HEK293 (cell line): Measurements from ENCODE around the gene PRSS22.

ENCODE experiments used
- CTCF ChIA-PET: fragments of 350-600 bp; formaldehyde crosslinking; extraction: SDS; loops from one replicate; lab custom pipeline; 2021; ENCODE audit warnings: antibody characterized with exemption; lab: Yijun Ruan, JAX
- POLR2A ChIA-PET: fragments of 300-600 bp; formaldehyde crosslinking; extraction: SDS; loops from one replicate; lab custom pipeline; 2020; ENCODE audit warnings: antibody characterized with exemption, inconsistent platforms; lab: Yijun Ruan, JAX
- H3K27ac ChIP-seq: fragments of 200-500 bp; sonication (Bioruptor generic); 2 replicates; pipeline ENCODE4 v1.5.1; 2014; ENCODE audit warnings: low read depth, low read length, control low read depth, inconsistent platforms; ENCODE audit errors: extremely low read depth
- H3K36me3 ChIP-seq, 2 experiments: fragments of 200-500 bp in 1 of 2; sonication (Bioruptor generic) in 1 of 2; 1 replicate in 1 of 2; 2 replicates in 1 of 2; pipeline ENCODE4 v1.5.1; 2014 to 2017; ENCODE audit warnings: inconsistent platforms in 2 of 2, low read length in 2 of 2; ENCODE audit not compliant: control insufficient read depth in 2 of 2, insufficient read depth in 1 of 2
- H3K4me1 ChIP-seq: fragments of 200-500 bp; sonication (Bioruptor generic); 2 replicates; pipeline ENCODE4 v1.5.1; 2014; ENCODE audit warnings: mild to moderate bottlenecking, low read length, inconsistent platforms; ENCODE audit not compliant: control insufficient read depth, insufficient read depth
- H3K4me3 ChIP-seq: 2 replicates; pipeline ENCODE4 v1.5.1; 2011; ENCODE audit warnings: low read depth, mild to moderate bottlenecking, control low read depth, low read length, moderate library complexity
- H3K9me3 ChIP-seq: fragments of 200-500 bp; sonication (Bioruptor generic); 2 replicates; pipeline ENCODE4 v1.5.1; 2014; ENCODE audit warnings: low read depth, low read length, inconsistent platforms; ENCODE audit not compliant: control insufficient read depth, insufficient read depth
- ATF2 ChIP-seq: fragments of 450-650 bp; formaldehyde crosslinking; IDR thresholded peaks from 2 replicates; pipeline ENCODE4 v1.5.1; 2016; ENCODE audit warnings: missing biosample characterization, missing genetic modification characterization, low read depth
- KLF1 ChIP-seq: fragments of 450-650 bp; formaldehyde crosslinking; IDR thresholded peaks from 2 replicates; pipeline ENCODE4 v1.5.1; 2016; ENCODE audit warnings: missing biosample characterization, missing genetic modification characterization
- KLF10 ChIP-seq: fragments of 450-650 bp; IDR thresholded peaks from 2 replicates; pipeline ENCODE4 v1.5.1; 2018; ENCODE audit warnings: missing biosample characterization, mild to moderate bottlenecking, missing genetic modification characterization
- KLF16 ChIP-seq: fragments of 450-650 bp; formaldehyde crosslinking; IDR thresholded peaks from 2 replicates; pipeline ENCODE4 v1.5.1; 2017; ENCODE audit warnings: missing biosample characterization, missing genetic modification characterization
- KLF17 ChIP-seq: fragments of 450-650 bp; formaldehyde crosslinking; IDR thresholded peaks from 2 replicates; pipeline ENCODE4 v1.5.1; 2016; ENCODE audit warnings: missing biosample characterization, missing genetic modification characterization
- KLF8 ChIP-seq: fragments of 450-650 bp; formaldehyde crosslinking; IDR thresholded peaks from 2 replicates; pipeline ENCODE4 v1.5.1; 2016; ENCODE audit warnings: missing biosample characterization, missing genetic modification characterization
- OSR2 ChIP-seq: fragments of 450-650 bp; formaldehyde crosslinking; IDR thresholded peaks from 2 replicates; pipeline ENCODE4 v1.5.1; 2016; ENCODE audit warnings: missing biosample characterization, missing genetic modification characterization
- OVOL3 ChIP-seq: fragments of 450-650 bp; formaldehyde crosslinking; IDR thresholded peaks from 2 replicates; pipeline ENCODE4 v1.5.1; 2016; ENCODE audit warnings: missing biosample characterization, missing genetic modification characterization
- PATZ1 ChIP-seq: fragments of 450-650 bp; formaldehyde crosslinking; IDR thresholded peaks from 2 replicates; pipeline ENCODE4 v1.5.1; 2016; ENCODE audit warnings: missing biosample characterization, missing genetic modification characterization
- PRDM10 ChIP-seq: fragments of 450-650 bp; formaldehyde crosslinking; IDR thresholded peaks from 2 replicates; pipeline ENCODE4 v1.5.1; 2016; ENCODE audit warnings: missing biosample characterization, missing genetic modification characterization
- SP7 ChIP-seq: fragments of 450-650 bp; formaldehyde crosslinking; IDR thresholded peaks from 2 replicates; pipeline ENCODE4 v1.5.1; 2016; ENCODE audit warnings: missing biosample characterization, missing genetic modification characterization
- ZIC2 ChIP-seq: fragments of 450-650 bp; formaldehyde crosslinking; IDR thresholded peaks from 2 replicates; pipeline ENCODE4 v1.5.1; 2016; ENCODE audit warnings: missing biosample characterization, missing genetic modification characterization
- ZNF114 ChIP-seq: fragments of 450-650 bp; formaldehyde crosslinking; IDR thresholded peaks from 2 replicates; pipeline ENCODE4 v1.5.0; 2017; ENCODE audit warnings: missing biosample characterization, missing genetic modification characterization
- ZNF138 ChIP-seq: fragments of 450-650 bp; formaldehyde crosslinking; IDR thresholded peaks from 2 replicates; pipeline ENCODE4 v1.5.1; 2016; ENCODE audit warnings: missing biosample characterization, missing genetic modification characterization, borderline replicate concordance
- ZNF211 ChIP-seq: fragments of 450-650 bp; formaldehyde crosslinking; IDR thresholded peaks from 2 replicates; pipeline ENCODE4 v1.5.1; 2016; ENCODE audit warnings: low read depth, missing biosample characterization, missing genetic modification characterization
- ZNF362 ChIP-seq: fragments of 450-650 bp; formaldehyde crosslinking; IDR thresholded peaks from 2 replicates; pipeline ENCODE4 v1.5.1; 2016; ENCODE audit warnings: missing biosample characterization, missing genetic modification characterization
- ZNF391 ChIP-seq: fragments of 450-650 bp; formaldehyde crosslinking; IDR thresholded peaks from 2 replicates; pipeline ENCODE4 v1.5.1; 2016; ENCODE audit warnings: low read depth, missing biosample characterization, missing genetic modification characterization, borderline replicate concordance
- ZNF544 ChIP-seq: fragments of 450-650 bp; formaldehyde crosslinking; IDR thresholded peaks from 2 replicates; pipeline ENCODE4 v1.5.0; 2017; ENCODE audit warnings: missing biosample characterization, missing genetic modification characterization
- ZNF600 ChIP-seq: fragments of 450-650 bp; formaldehyde crosslinking; IDR thresholded peaks from 2 replicates; pipeline ENCODE4 v1.5.1; 2016; ENCODE audit warnings: missing biosample characterization, missing genetic modification characterization
- ZNF843 ChIP-seq: fragments of 450-650 bp; formaldehyde crosslinking; IDR thresholded peaks from 2 replicates; pipeline ENCODE4 v1.5.1; 2016; ENCODE audit warnings: missing biosample characterization, missing genetic modification characterization
- ZSCAN5A ChIP-seq: fragments of 450-650 bp; formaldehyde crosslinking; IDR thresholded peaks from 2 replicates; pipeline ENCODE4 v1.5.1; 2016; ENCODE audit warnings: missing biosample characterization, missing genetic modification characterization
- ZXDB ChIP-seq: fragments of 450-650 bp; formaldehyde crosslinking; IDR thresholded peaks from 2 replicates; pipeline ENCODE4 v1.5.1; 2016; ENCODE audit warnings: missing biosample characterization, missing genetic modification characterization
- TF ChIP-seq, protein P1 (sequence below): sonication (generic); formaldehyde crosslinking; IDR thresholded peaks from 2 replicates; pipeline ENCODE4 v1.8.1; 2022; ENCODE audit warnings: mild to moderate bottlenecking, moderate library complexity, missing genetic modification reagents

PRSS22 gene

DNA sequence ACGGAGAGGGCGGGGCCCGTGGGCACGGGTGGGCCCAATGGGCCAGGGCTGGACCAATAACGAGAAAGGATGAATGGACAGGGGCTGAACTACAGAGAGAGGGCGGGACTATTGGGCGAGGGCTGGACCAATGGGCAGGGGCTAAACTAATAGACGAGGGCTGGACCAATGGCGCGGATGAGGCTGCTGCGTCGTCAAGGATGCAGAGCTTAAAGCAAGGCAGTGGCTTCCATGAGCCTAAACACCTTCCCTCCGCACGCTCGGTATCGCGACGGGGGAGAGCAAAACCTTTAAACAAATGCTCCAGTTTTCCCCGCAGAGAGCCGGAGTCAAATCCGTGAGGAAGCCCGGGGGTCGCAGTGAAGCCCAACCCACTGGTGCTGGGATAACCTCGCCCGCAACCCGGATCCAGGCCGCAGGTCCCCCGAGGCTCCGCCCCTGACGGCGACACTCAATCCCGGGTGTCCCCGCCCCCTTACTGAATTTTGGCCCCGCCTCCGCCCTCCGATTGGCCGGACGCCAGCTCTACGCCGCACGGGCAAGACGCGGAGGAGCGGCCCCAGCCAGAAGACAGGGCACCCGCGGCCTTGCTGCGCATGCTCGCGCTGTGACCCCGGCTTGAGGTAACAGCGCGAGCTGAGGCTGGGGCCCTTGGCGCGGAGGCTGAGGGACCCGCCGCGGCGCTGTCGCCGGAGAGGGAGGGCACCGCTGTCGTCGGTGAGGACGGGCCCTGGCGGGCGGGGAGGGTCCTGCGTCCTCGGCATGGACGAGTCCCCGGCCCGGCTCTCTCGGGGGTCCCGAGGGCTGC, 24.9 kb upstream of the PRSS22 start, which contains the start of gene FLYWCH2:
Gene FLYWCH2, plus strand, starts transcription at position 566 of the 808 bp plus-strand sequence. CDS start 13,235 bp downstream, outside the sequence.
- peak within 1 kb of the TSS; percentile 77; the same call in 1 of the 2 replicates for H3K27ac ChIP-seq
- ChIA-PET POLR2A (interaction anchor here (0.5 to 2.6 kb wide), 27 partner anchors 9 to 280 kb away, joined by 3 to 40 read pairs (median 4); partner anchors contain the start of genes FLYWCH1, KCTD5, KREMEN2 and PKMYT1), CTCF (interaction anchor here (0.6 to 2.6 kb wide), 8 partner anchors 15 to 521 kb away, joined by 3 to 13 read pairs (median 5); no protein-coding TSS in a partner anchor)
- peak within 1 kb of the TSS; percentile 95 for H3K4me3 ChIP-seq
- H3K9me3 ChIP-seq: no peaks in the 10 kb centered on the region
- no peaks in the 10 kb centered on the region; a peak in 1 of 3 replicates for H3K36me3 ChIP-seq
- no peaks in the 10 kb centered on the region for H3K4me1 ChIP-seq
- TF ChIP-seq PATZ1 (tag by site-specific recombination): peak; percentile 72; the same call in 1 of the 2 replicates
- TF ChIP-seq, protein P1, sequence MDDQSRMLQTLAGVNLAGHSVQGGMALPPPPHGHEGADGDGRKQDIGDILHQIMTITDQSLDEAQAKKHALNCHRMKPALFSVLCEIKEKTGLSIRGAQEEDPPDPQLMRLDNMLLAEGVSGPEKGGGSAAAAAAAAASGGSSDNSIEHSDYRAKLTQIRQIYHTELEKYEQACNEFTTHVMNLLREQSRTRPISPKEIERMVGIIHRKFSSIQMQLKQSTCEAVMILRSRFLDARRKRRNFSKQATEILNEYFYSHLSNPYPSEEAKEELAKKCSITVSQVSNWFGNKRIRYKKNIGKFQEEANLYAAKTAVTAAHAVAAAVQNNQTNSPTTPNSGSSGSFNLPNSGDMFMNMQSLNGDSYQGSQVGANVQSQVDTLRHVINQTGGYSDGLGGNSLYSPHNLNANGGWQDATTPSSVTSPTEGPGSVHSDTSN: peak; percentile 90; the same call in 1 of the 2 replicates
- TF ChIP-seq ZNF391 (tag by site-specific recombination): no peak
- TF ChIP-seq ZXDB (tag by site-specific recombination): peak; percentile 78
- TF ChIP-seq ZSCAN5A (tag by site-specific recombination): peak; percentile 89
- no peak for TF ChIP-seq ZNF211 (tag by site-specific recombination)
- no peak for TF ChIP-seq OSR2
- TF ChIP-seq ZNF600: 0 out of 2 replicates have a peak, but pooled peaks have one; percentile 24
- 0 out of 2 replicates have a peak, but pooled peaks have one; percentile 57 for TF ChIP-seq ZIC2 (tag by site-specific recombination)
- TF ChIP-seq KLF16 (tag by site-specific recombination): 0 out of 2 replicates have a peak, but pooled peaks have one; percentile 4
- no peak for TF ChIP-seq ZNF138 (tag by site-specific recombination)
- TF ChIP-seq ATF2: no peak
- TF ChIP-seq OVOL3 (tag by site-specific recombination): 0 out of 2 replicates have a peak, but pooled peaks have one; percentile 12
- peak; percentile 64 for TF ChIP-seq SP7 (tag by site-specific recombination)
- TF ChIP-seq KLF17 (tag by site-specific recombination): peak; percentile 76
- no peak for TF ChIP-seq ZNF114 (tag by site-specific recombination)
- TF ChIP-seq PRDM10: peak; percentile 93
- peak; percentile 56; the same call in 1 of the 2 replicates for TF ChIP-seq KLF8 (tag by site-specific recombination)
- TF ChIP-seq KLF1 (tag by site-specific recombination): peak; percentile 33; the same call in 1 of the 2 replicates
- TF ChIP-seq KLF10: 0 out of 2 replicates have a peak, but pooled peaks have one; percentile 10
- TF ChIP-seq ZNF362: no peak
- peak; percentile 31; the same call in 1 of the 2 replicates for TF ChIP-seq ZNF843 (tag by site-specific recombination)
- no peak for TF ChIP-seq ZNF544 (tag by site-specific recombination)
